HG03139 (cell line): Measurements from ENCODE around the gene GALNT13.

Source experiments
- ATAC-seq: cut with Tn5 transposase; IDR thresholded peaks from one replicate; pipeline ENCODE4 v1.9.1; 2021; ENCODE audit not compliant: unreplicated experiment

GALNT13 gene

GRCh38 chr2:154203902-154204301, 332.2 kb downstream of the GALNT13 start:
- ATAC-seq, result no peak

- no peak for ATAC-seq
Measured at GRCh38 chr2:154207288-154208047, 335.7 kb downstream of the GALNT13 start.

GRCh38 chr2:154223726-154224125, 352.0 kb downstream of the GALNT13 start:
- ATAC-seq, result no peak

- no peak for ATAC-seq
Measured at GRCh38 chr2:154226931-154227330, 355.2 kb downstream of the GALNT13 start.

GRCh38 chr2:154228566-154229280, 357.0 kb downstream of the GALNT13 start:
- no peak for ATAC-seq

- no peak for ATAC-seq
Measured at GRCh38 chr2:154229966-154230365, 358.2 kb downstream of the GALNT13 start.

GRCh38 chr2:154231021-154231420, 359.3 kb downstream of the GALNT13 start:
- ATAC-seq, result no peak

GRCh38 chr2:154233231-154233630, 361.5 kb downstream of the GALNT13 start:
- no peak for ATAC-seq

- no peak for ATAC-seq
Measured at GRCh38 chr2:154238252-154238651, 366.5 kb downstream of the GALNT13 start.

GRCh38 chr2:154240316-154240715, 368.6 kb downstream of the GALNT13 start:
- ATAC-seq, result no peak

- ATAC-seq, result no peak
Measured at GRCh38 chr2:154240921-154241379, 369.2 kb downstream of the GALNT13 start.

GRCh38 chr2:154242687-154243086, 371.0 kb downstream of the GALNT13 start:
- ATAC-seq, result no peak

- ATAC-seq, result no peak
Measured at GRCh38 chr2:154243685-154244084, 372.0 kb downstream of the GALNT13 start.

- no peak for ATAC-seq
Measured at GRCh38 chr2:154244932-154245331, 373.2 kb downstream of the GALNT13 start.

- ATAC-seq, result no peak
Measured at GRCh38 chr2:154247503-154247902, 375.8 kb downstream of the GALNT13 start.

GRCh38 chr2:154256136-154256535, 384.4 kb downstream of the GALNT13 start:
- ATAC-seq, result no peak

- ATAC-seq, result no peak
Measured at GRCh38 chr2:154259030-154259429, 387.3 kb downstream of the GALNT13 start.

- ATAC-seq, result no peak
Measured at GRCh38 chr2:154261473-154262027, 389.8 kb downstream of the GALNT13 start.

- no peak for ATAC-seq
Measured at GRCh38 chr2:154263206-154263605, 391.5 kb downstream of the GALNT13 start.

- ATAC-seq, result no peak
Measured at GRCh38 chr2:154264024-154264423, 392.3 kb downstream of the GALNT13 start.

GRCh38 chr2:154267983-154268382, 396.3 kb downstream of the GALNT13 start:
- ATAC-seq, result no peak

GRCh38 chr2:154280543-154280942, 408.8 kb downstream of the GALNT13 start:
- no peak for ATAC-seq
